Left ventricle myocardium inferior (tissue), 1 donor: ENCODE data around the gene NEB. TPM values are rescaled to one million over a fixed set of nuclear protein-coding genes. Genes with fewer than 3 reads are reported as not detected.

Experiments used
- DNase-seq: peaks from one replicate; pipeline ENCODE4 v3.0.0-alpha.2; 2020
- H3K27ac ChIP-seq: fragments of 200-600 bp; replicated peaks from 2 replicates; pipeline ENCODE4 v1.8.0; 2021
- H3K27me3 ChIP-seq: fragments of 200-600 bp; 2 replicates; pipeline ENCODE4 v1.8.0; 2021; ENCODE audit warnings: low read depth
- H3K36me3 ChIP-seq: fragments of 200-600 bp; 2 replicates; pipeline ENCODE4 v1.8.0; 2021
- H3K4me1 ChIP-seq: fragments of 200-600 bp; 2 replicates; pipeline ENCODE4 v1.8.0; 2021
- H3K4me3 ChIP-seq: fragments of 200-600 bp; 2 replicates; pipeline ENCODE4 v1.8.0; 2021; ENCODE audit warnings: mild to moderate bottlenecking, moderate library complexity
- H3K9me3 ChIP-seq: fragments of 200-600 bp; replicated peaks from 2 replicates; pipeline ENCODE4 v1.8.0; 2021
- CTCF ChIP-seq: fragments of 200-600 bp; IDR thresholded peaks from 2 replicates; pipeline ENCODE4 v1.8.0; 2021; ENCODE audit warnings: antibody characterized with exemption, mild to moderate bottlenecking, borderline replicate concordance
- intact Hi-C: fragments of 100-400 bp; cut with micrococcal nuclease; formaldehyde crosslinking; loops from one replicate; pipeline ENCODE4 v1.11.0; 2022
- total RNA-seq: library from RNA; stranded (reverse); fragmentation: NEBNext Ultra II Directional; extraction: Animal tissue kit (Norgen Biotek cat#: 25700); gene quantifications from one replicate; pipeline ENCODE4 v1.2.1, GENCODE V29; 2021
- donor health status: DM: no; HTN: yes; CAD: no; lungs with severe emphysema.

The NEB gene
- total RNA-seq, 1 donor from 2014 or later, result 30.5 TPM

DNA sequence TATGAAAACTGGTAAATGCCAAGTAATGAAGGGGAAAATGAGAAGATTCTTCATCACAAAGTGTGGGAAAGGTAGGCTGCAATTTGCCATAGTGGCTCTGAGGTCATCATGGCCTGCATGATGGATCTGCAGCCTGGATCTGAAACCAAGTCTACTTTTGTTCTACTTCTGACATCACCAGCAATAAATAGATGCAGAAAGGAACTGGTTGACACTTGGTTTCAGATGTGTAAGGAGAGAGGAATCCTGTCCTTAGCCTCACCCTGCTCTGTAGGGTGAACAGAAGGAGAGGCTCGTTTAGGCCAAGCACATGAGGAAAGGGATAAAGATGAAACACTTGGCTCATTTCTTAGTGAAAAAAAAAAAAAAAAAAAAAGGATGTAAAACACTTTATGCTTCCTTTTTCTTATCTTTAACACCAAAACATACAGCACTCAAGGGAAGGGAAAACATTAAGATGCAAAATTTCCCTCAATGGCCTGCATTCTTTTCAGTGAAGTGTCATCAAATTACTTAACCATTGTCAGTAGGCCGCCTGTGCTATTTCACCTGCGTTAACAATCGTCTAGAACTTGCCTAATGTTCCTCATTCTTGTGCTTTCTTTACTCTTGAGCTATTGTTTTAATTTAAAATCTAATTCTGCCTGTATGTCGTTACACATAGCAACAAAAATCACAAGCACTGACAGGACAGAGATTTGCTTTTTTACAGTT, 3.9 kb downstream of the NEB start:
- no peak overlapping the region for H3K27ac ChIP-seq
- H3K36me3 ChIP-seq, result no peaks in the 10 kb centered on the region
- intact Hi-C loops, result no loop called here
- no peak for DNase-seq
- no peak for TF ChIP-seq CTCF
- no peaks in the 10 kb centered on the region for H3K27me3 ChIP-seq
- H3K4me1 ChIP-seq, result no peaks in the 10 kb centered on the region
- no peak overlapping the region for H3K4me3 ChIP-seq
- no peaks in the 10 kb centered on the region for H3K9me3 ChIP-seq

GRCh38 chr2:151729837-151730236, 4.4 kb downstream of the NEB start:
- Histone ChIP-seq H3K27me3 (no peaks in the 10 kb centered on the region), H3K4me1 (no peaks in the 10 kb centered on the region), H3K4me3 (no peak overlapping the region), H3K9me3 (no peaks in the 10 kb centered on the region), H3K36me3 (no peaks in the 10 kb centered on the region), H3K27ac (no peak overlapping the region)
- no peak for TF ChIP-seq CTCF
- no peak for DNase-seq
- intact Hi-C loops, result no loop called here

- Histone ChIP-seq H3K27ac (no peak overlapping the region), H3K4me3 (no peak overlapping the region), H3K36me3 (no peaks in the 10 kb centered on the region), H3K27me3 (no peaks in the 10 kb centered on the region), H3K4me1 (no peaks in the 10 kb centered on the region), H3K9me3 (no peaks in the 10 kb centered on the region)
- DNase-seq, result no peak
- no peak for TF ChIP-seq CTCF
- intact Hi-C loops, result no loop called here
Observed at GRCh38 chr2:151729415-151729811, 4.9 kb downstream of the NEB start.

- H3K27me3 ChIP-seq, result no peaks in the 10 kb centered on the region
- intact Hi-C loops, result no loop called here
- no peaks in the 10 kb centered on the region for H3K36me3 ChIP-seq
- TF ChIP-seq CTCF, result no peak
- no peaks in the 10 kb centered on the region for H3K9me3 ChIP-seq
- no peak for DNase-seq
- H3K4me1 ChIP-seq, result no peaks in the 10 kb centered on the region
- H3K27ac ChIP-seq, result no peak overlapping the region
- no peak overlapping the region for H3K4me3 ChIP-seq
Observed at GRCh38 chr2:151728804-151729414, 5.4 kb downstream of the NEB start.

DNA sequence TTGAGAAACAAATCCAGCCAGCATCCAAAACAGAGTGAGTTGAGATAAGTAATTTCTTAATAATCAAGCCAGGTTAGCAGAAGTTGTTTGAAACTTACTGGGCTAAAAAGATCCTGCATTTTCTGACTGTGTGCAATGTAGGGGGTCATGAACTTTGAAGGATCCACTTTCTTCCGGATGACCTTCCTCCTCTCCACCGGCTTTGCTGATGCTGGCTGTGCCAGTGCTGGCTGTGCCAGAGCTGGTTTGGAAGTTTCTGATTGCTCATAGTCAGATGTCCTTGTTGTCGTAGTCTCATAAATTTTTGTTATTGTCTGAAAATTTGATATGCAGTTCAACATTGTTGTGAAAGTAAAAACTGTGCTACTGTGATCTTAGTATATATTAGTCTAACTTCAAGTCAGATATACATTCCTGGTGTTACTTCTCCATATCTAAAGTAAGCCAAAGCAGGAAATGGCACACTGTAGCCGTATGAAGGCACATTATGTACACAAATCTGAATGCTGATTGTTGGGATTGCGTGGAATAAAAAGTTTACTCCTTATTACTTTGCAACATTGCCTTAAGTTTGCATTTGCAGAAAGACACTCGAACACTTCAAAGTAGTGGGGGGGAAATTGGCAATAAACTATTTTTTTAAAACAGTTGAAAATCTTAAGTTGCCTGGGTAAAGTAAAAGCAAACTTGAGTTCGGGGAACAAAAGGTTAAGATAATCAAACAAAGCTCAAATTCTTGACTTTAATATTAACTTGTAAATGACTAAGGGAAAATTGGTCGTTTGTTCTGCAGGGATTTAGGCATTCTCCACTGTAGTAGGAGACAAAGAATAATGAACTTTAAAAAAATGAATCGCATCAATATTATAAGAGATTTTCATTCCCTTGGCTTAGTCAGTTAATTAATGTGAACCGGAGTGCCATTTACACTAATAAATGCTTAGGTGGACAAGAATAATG, 6.4 kb downstream of the NEB start:
- Histone ChIP-seq H3K9me3 (no peaks in the 10 kb centered on the region), H3K36me3 (no peaks in the 10 kb centered on the region), H3K4me1 (no peaks in the 10 kb centered on the region), H3K27me3 (no peaks in the 10 kb centered on the region), H3K27ac (no peak overlapping the region), H3K4me3 (no peak overlapping the region)
- intact Hi-C loops, result no loop called here
- no peak for DNase-seq
- TF ChIP-seq CTCF, result no peak
